Measurements from ENCODE around the gene ZNF879.

The ZNF879 gene

GRCh38 chr5:178989311-178989710, 34.3 kb upstream of the ZNF879 start:
- no peak for TF ChIP-seq CTCF (IDR thresholded peaks at IDR 0.05)

- TF ChIP-seq CTCF (IDR thresholded peaks at IDR 0.05) = no peak
These were observed 33.1 kb upstream of the ZNF879 start for GRCh38 chr5:178990491-178990890.

GRCh38 chr5:178991190-178992145, 32.1 kb upstream of the ZNF879 start:
- TF ChIP-seq CTCF (IDR thresholded peaks at IDR 0.05) = no peak

- no peak for TF ChIP-seq CTCF (IDR thresholded peaks at IDR 0.05)
These were observed 31.2 kb upstream of the ZNF879 start for GRCh38 chr5:178992291-178992895.

- no peak for TF ChIP-seq CTCF (IDR thresholded peaks at IDR 0.05)
These were observed 30.3 kb upstream of the ZNF879 start for GRCh38 chr5:178993236-178993765.

- no peak for TF ChIP-seq CTCF (IDR thresholded peaks at IDR 0.05)
These were observed 29.5 kb upstream of the ZNF879 start for GRCh38 chr5:178993955-178994579.

- TF ChIP-seq CTCF (IDR thresholded peaks at IDR 0.05) = no peak
These were observed 28.8 kb upstream of the ZNF879 start, which contains the start of gene GRM6 for GRCh38 chr5:178994580-178995340. Gene GRM6 (minus strand): TSS chr5:178995320. CDS start chr5:178994944, 376 bp downstream.

Measured in LNCAP (cell line).